OCI-LY3 (cell line): ENCODE measurements around the gene ZHX3.

Experiments
- EZH2phosphoT487 ChIP-seq: fragments of 200-600 bp; shearing (Covaris generic); IDR thresholded peaks from 2 replicates; pipeline ENCODE4 v1.6.1; 2018; ENCODE audit warnings: antibody characterized with exemption, mixed run types, low read depth
- TF ChIP-seq, protein P1 (sequence below): fragments of 200-600, 300-600 bp; sonication (generic); IDR thresholded peaks from 2 replicates; pipeline ENCODE4 v1.5.1; 2014; ENCODE audit warnings: antibody characterized with exemption, low read length, low read depth

DNA sequence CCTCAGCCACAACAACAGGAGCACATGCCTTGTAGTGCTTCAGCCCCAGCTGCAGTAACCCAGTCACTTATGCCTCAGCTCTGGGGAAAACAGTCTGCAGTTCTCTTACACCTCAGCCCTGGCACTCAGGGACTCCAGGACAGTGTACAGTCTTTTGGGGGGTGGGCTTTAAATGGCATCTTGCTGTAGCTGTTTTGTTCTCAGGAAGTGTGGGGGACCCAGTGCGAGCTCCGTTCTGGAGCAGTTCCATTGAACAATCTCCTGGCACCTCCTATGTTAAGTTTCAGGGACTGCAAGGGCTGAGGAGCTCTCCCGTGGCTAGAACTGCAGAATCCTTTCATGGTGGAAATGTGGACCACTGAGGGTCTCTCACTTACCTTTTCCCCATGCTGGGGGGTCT lies 125.0 kb downstream of the ZHX3 start:
- TF ChIP-seq, protein P1, sequence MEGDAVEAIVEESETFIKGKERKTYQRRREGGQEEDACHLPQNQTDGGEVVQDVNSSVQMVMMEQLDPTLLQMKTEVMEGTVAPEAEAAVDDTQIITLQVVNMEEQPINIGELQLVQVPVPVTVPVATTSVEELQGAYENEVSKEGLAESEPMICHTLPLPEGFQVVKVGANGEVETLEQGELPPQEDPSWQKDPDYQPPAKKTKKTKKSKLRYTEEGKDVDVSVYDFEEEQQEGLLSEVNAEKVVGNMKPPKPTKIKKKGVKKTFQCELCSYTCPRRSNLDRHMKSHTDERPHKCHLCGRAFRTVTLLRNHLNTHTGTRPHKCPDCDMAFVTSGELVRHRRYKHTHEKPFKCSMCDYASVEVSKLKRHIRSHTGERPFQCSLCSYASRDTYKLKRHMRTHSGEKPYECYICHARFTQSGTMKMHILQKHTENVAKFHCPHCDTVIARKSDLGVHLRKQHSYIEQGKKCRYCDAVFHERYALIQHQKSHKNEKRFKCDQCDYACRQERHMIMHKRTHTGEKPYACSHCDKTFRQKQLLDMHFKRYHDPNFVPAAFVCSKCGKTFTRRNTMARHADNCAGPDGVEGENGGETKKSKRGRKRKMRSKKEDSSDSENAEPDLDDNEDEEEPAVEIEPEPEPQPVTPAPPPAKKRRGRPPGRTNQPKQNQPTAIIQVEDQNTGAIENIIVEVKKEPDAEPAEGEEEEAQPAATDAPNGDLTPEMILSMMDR: no peak
- no peak for TF ChIP-seq EZH2phosphoT487
